Stomach smooth muscle (tissue), 2 donors: Measurements from ENCODE around the gene SMIM35.
"Not testable (repeated sequence)": the region's sequence is repeated elsewhere in the genome, so short reads cannot be mapped to it uniquely, and the experiment has no call there.

Experiments used
- H3K27ac ChIP-seq: one replicate; pipeline ENCODE4 v1.7.0; 2013; ENCODE audit warnings: mild to moderate bottlenecking, low read length, inconsistent platforms
- H3K27me3 ChIP-seq, 2 donors: one replicate each; pipeline ENCODE4 v1.7.0; 2013; ENCODE audit warnings: low read length in 2 of 2; ENCODE audit not compliant: insufficient read depth in 2 of 2, control insufficient read depth in 1 of 2
- H3K36me3 ChIP-seq, 2 donors: one replicate each; pipeline ENCODE4 v1.7.0; 2013; ENCODE audit warnings: low read length in 2 of 2; ENCODE audit not compliant: control insufficient read depth in 2 of 2, insufficient read depth in 2 of 2
- H3K4me1 ChIP-seq: one replicate; pipeline ENCODE4 v1.7.0; 2013; ENCODE audit warnings: low read length; ENCODE audit not compliant: control insufficient read depth, insufficient read depth
- H3K4me3 ChIP-seq, 2 donors: one replicate each; pipeline ENCODE4 v1.7.0; 2013; ENCODE audit warnings: low read length in 2 of 2
- H3K9ac ChIP-seq, 2 donors: one replicate each; pipeline ENCODE4 v1.7.0; 2013; ENCODE audit warnings: low read length in 2 of 2, mild to moderate bottlenecking in 1 of 2
- H3K9me3 ChIP-seq, 2 donors: one replicate each; pipeline ENCODE4 v1.7.0; 2013; ENCODE audit warnings: low read length in 2 of 2; ENCODE audit not compliant: control insufficient read depth in 2 of 2
- donor health status: healthy.
- donor health status: Pancreatic carcinoma.

SMIM35 gene

GRCh38 chr11:118007563-118008270, 79.0 kb downstream of the SMIM35 start:
- H3K27ac ChIP-seq, H3K27me3 ChIP-seq, H3K9me3 ChIP-seq, H3K9ac ChIP-seq, H3K36me3 ChIP-seq, H3K4me1 ChIP-seq, H3K4me3 ChIP-seq: not testable (repeated sequence)

DNA sequence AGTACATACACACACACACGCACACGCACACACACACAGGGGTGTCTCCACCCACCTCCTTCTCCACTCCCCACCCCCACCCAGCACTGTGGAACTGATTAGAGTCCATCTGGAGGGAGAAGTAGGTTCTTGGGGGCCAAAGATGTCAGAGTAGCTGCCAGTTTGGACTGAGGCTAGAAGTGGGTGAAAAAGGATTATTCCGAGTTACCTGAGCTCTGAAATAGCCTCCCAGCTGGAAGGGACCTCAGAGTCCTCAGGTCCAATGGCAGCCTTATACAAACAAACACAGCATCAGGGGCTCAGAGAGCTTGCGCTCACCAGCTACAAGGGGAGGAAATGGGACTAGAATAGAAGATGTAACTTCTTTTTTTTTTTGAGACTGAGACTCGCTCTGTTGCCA, 79.7 kb downstream of the SMIM35 start:
- no peak overlapping the region for H3K4me3 ChIP-seq
- no peak overlapping the region for H3K9ac ChIP-seq
- H3K4me1 ChIP-seq: peaks cover 9% of the 10 kb centered on the region
- H3K27me3 ChIP-seq: no peaks in the 10 kb centered on the region
- no peak overlapping the region for H3K27ac ChIP-seq
- H3K9me3 ChIP-seq: peaks cover 3 to 6% of the 10 kb centered on the region in 2 donors
- no peaks in the 10 kb centered on the region for H3K36me3 ChIP-seq

DNA sequence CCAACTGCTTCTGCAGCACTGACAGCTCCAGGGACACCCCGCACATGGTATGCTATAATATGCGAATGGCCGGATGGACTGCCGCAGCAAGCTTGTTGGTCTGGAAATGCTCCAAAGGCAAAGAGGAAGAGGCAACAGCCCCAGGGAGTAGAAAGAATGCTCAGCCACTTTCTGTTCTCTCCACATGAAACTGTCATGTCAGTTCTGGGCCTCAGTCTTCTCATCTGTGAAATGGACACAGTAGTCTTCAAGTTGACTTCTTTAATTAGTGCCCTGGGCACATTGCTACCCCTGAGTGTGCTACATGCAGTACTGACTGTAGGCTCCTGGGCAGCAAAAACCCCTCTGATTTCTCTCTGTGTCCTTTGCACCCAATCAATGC, 80.6 kb downstream of the SMIM35 start:
- H3K27me3 ChIP-seq: no peaks in the 10 kb centered on the region
- no peak overlapping the region for H3K27ac ChIP-seq
- no peak overlapping the region for H3K9ac ChIP-seq
- peaks cover 3 to 6% of the 10 kb centered on the region in 2 donors for H3K9me3 ChIP-seq
- H3K4me3 ChIP-seq: no peak overlapping the region
- H3K4me1 ChIP-seq: peaks cover 9% of the 10 kb centered on the region
- H3K36me3 ChIP-seq: no peaks in the 10 kb centered on the region

DNA sequence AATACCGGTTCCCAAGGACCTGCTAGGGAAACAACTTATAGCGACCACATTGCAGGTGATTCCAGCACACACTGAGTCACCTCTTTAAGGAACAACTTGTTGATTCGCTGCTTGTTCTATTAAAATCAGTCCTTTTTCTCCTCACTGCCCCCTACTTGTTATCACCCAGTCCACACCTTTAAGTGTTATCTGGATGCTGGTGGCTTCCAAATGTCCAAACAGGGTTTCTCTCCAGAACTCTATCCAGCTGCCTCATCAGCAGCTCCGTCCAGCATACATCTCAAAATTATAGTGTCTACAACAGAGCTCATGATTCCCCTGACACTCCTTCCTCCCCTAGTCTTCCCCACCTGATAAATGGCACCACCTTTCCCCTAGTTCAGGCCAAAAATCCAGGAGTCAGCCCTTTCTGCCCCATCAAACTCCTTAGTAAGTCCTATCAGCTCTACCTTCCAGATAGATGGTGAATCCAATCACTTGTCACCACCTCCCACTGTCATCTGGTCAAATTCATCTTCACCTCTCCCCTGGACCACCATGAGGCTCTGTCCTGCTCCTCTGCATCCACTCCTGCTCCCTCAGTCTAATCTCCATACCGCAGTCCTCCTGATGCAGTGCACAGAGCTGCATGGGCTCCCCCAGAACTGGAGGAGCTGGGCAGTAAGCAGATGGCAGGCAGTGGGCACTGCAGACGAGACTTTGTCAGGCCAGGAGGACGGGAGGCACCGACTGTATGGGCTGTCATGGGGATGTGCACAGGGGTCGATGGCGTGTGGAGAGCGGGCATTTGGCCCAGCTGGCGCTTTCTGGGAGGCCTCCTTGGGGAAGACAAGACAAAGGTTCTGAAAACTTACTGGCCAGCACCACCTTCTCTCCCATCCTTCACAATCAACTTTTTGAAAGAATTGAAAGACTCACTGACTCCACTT, 81.3 kb downstream of the SMIM35 start:
- Histone ChIP-seq H3K4me1 (peaks cover 7% of the 10 kb centered on the region), H3K4me3 (no peak overlapping the region), H3K36me3 (no peaks in the 10 kb centered on the region), H3K9me3 (peaks cover 3 to 6% of the 10 kb centered on the region in 2 donors), H3K27me3 (no peaks in the 10 kb centered on the region), H3K9ac (no peak overlapping the region), H3K27ac (no peak overlapping the region)

DNA sequence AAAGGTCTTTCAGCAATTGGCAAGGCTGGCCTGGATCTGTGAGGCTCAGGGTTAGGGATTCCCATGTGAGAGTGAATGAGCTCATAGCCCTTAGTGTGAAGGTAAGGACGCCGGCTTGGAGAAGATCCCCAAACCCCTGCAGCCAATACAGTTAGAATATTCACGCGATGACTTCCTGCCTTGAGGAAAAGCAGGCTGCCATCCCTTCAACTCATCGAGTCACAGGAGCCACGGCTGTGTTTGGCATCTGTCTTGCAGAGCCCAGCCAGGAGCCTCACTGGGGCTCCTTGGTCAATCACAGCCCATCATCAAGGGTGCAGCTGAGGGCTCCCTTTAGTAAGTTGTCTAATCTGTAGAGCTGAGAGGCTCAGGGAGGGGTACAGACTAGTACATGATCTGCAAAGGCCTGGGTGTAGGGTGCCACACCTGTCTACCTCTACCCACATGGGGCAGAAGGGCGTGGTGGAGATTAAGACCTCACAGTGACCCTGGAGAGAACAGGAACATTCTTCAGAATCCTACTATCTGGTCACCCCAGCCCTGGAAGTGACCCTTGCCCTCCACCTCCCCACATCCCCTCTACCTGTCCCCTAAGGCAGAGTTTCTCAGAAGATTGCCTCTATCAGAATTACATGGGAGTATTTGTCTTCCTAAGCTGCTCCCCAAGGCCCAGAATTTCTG, 82.1 kb downstream of the SMIM35 start:
- Histone ChIP-seq H3K27ac (no peak overlapping the region), H3K36me3 (no peaks in the 10 kb centered on the region), H3K27me3 (no peaks in the 10 kb centered on the region), H3K9ac (no peak overlapping the region), H3K4me3 (no peak overlapping the region), H3K9me3 (peaks cover 3 to 6% of the 10 kb centered on the region in 2 donors), H3K4me1 (peaks cover 7% of the 10 kb centered on the region)

DNA sequence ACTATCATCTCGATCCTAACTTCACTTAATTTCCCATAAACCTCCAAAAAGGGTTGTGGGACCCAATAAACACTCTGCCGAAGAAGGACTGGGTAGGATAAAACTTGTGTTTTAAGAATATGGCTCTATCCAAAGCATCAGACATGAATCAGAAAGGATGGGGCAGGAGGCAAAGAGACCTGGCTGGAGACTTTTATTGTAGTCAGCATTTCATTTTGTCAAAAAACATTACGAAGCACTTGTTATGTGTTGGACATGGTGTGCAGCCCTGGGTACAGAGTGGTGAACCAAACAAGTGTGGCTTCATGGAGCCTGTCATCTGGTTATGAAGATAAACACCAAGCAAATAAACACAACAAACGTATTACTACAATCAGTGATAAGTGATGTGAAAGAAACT, 83.3 kb downstream of the SMIM35 start:
- peaks cover 3 to 6% of the 10 kb centered on the region in 2 donors for H3K9me3 ChIP-seq
- no peaks in the 10 kb centered on the region for H3K27me3 ChIP-seq
- H3K4me3 ChIP-seq: no peak overlapping the region
- H3K36me3 ChIP-seq: no peaks in the 10 kb centered on the region
- no peak overlapping the region for H3K9ac ChIP-seq
- H3K27ac ChIP-seq: peak overlapping the region; percentile 58
- H3K4me1 ChIP-seq: peaks cover 7% of the 10 kb centered on the region

GRCh38 chr11:118002541-118003423, 84.0 kb downstream of the SMIM35 start:
- Histone ChIP-seq H3K4me1 (peaks cover 7% of the 10 kb centered on the region), H3K36me3 (no peaks in the 10 kb centered on the region), H3K9me3 (peaks cover 3 to 6% of the 10 kb centered on the region in 2 donors), H3K27ac (peak overlapping the region; percentile 58), H3K9ac (no peak overlapping the region), H3K27me3 (no peaks in the 10 kb centered on the region), H3K4me3 (no peak overlapping the region)

- no peak overlapping the region for H3K27ac ChIP-seq
- no peak overlapping the region for H3K4me3 ChIP-seq
- H3K36me3 ChIP-seq: no peaks in the 10 kb centered on the region
- H3K9ac ChIP-seq: no peak overlapping the region
- no peaks in the 10 kb centered on the region for H3K27me3 ChIP-seq
- peaks cover 3 to 6% of the 10 kb centered on the region in 2 donors for H3K9me3 ChIP-seq
- peaks cover 7% of the 10 kb centered on the region for H3K4me1 ChIP-seq
Observed at GRCh38 chr11:118002010-118002540, 84.7 kb downstream of the SMIM35 start.

GRCh38 chr11:118001494-118001971, 85.2 kb downstream of the SMIM35 start:
- H3K4me1 ChIP-seq: peaks cover 7% of the 10 kb centered on the region
- H3K4me3 ChIP-seq: no peak overlapping the region
- H3K27ac ChIP-seq: no peak overlapping the region
- H3K9ac ChIP-seq: no peak overlapping the region
- H3K27me3 ChIP-seq: no peaks in the 10 kb centered on the region
- H3K9me3 ChIP-seq: peaks cover 3 to 6% of the 10 kb centered on the region in 2 donors
- H3K36me3 ChIP-seq: no peaks in the 10 kb centered on the region

- no peak overlapping the region for H3K4me3 ChIP-seq
- H3K36me3 ChIP-seq: peaks cover 0 to 1% of the 10 kb centered on the region in 2 donors
- no peak overlapping the region for H3K27ac ChIP-seq
- no peaks in the 10 kb centered on the region for H3K27me3 ChIP-seq
- H3K9ac ChIP-seq: no peak overlapping the region
- H3K4me1 ChIP-seq: peaks cover 6% of the 10 kb centered on the region
- H3K9me3 ChIP-seq: peaks cover 3 to 6% of the 10 kb centered on the region in 2 donors
Observed at GRCh38 chr11:118000850-118001228, 85.9 kb downstream of the SMIM35 start.
